ENCODE results near the gene GHITM.

DNA sequence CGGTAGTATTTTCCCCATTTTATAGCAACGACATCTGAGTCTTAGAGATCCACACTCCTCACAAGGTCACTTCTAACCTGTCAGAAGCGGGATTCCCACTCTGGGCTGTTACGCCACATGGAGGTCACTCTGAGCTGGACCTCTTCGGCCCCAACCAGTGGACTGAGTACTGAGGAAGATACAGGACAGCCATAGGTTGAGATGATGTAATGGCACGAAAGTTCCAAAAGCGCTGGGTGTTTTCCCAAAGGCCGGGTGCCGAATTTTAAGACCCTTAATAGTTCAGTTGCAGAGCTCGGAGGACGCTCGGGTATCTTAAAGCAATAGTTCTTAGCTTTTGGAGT is 699 bp downstream of the GHITM start:
- TF ChIP-seq POLR2AphosphoS5 (IDR thresholded peaks at IDR 0.05; ENCODE audit: borderline replicate concordance, low read depth, low read length) (no peak), EZH2 (IDR thresholded peaks at IDR 0.05) (no peak), FOXP2 (optimal IDR thresholded peaks at IDR 0.05; ENCODE audit: control extremely low read depth, extremely low read length, insufficient read depth) (no peak)
